GM20431 (cell line): Measurements from ENCODE around the gene KRT74.

Experiments used
- in situ Hi-C: fragments of 300-500 bp; cut with MseI, MboI; formaldehyde crosslinking; loops from one replicate; pipeline ENCODE4 v1.15.0; 2020; ENCODE audit warnings: low sequenced_read_pairs; ENCODE audit not compliant: unreplicated experiment

KRT74 gene

GRCh38 chr12:52543985-52544883 is 29.4 kb downstream of the KRT74 start:
- in situ Hi-C loops = no loop called here

GRCh38 chr12:52542785-52543318 is 30.8 kb downstream of the KRT74 start:
- in situ Hi-C loops = no loop called here

- in situ Hi-C loops = no loop called here
These were observed 31.5 kb downstream of the KRT74 start for GRCh38 chr12:52542157-52542556.

GRCh38 chr12:52541709-52542108 is 31.9 kb downstream of the KRT74 start:
- in situ Hi-C loops = no loop called here

- in situ Hi-C loops = no loop called here
These were observed 33.1 kb downstream of the KRT74 start for GRCh38 chr12:52540531-52540930.

- in situ Hi-C loops = no loop called here
These were observed 33.8 kb downstream of the KRT74 start for GRCh38 chr12:52539821-52540173.

GRCh38 chr12:52539083-52539820 is 34.4 kb downstream of the KRT74 start:
- in situ Hi-C loops = no loop called here

- in situ Hi-C loops = no loop called here
These were observed 36.5 kb downstream of the KRT74 start for GRCh38 chr12:52537101-52537500.

- in situ Hi-C loops = no loop called here
These were observed 38.1 kb downstream of the KRT74 start for GRCh38 chr12:52535574-52535973.

GRCh38 chr12:52534482-52534881 is 39.2 kb downstream of the KRT74 start:
- in situ Hi-C loops = no loop called here

GRCh38 chr12:52533686-52534470 is 39.8 kb downstream of the KRT74 start:
- in situ Hi-C loops = no loop called here

GRCh38 chr12:52532636-52533035 is 41.0 kb downstream of the KRT74 start:
- in situ Hi-C loops = no loop called here

GRCh38 chr12:52531566-52532300 is 41.9 kb downstream of the KRT74 start:
- in situ Hi-C loops = no loop called here

GRCh38 chr12:52530905-52531304 is 42.7 kb downstream of the KRT74 start:
- in situ Hi-C loops = no loop called here

- in situ Hi-C loops = no loop called here
These were observed 43.3 kb downstream of the KRT74 start for GRCh38 chr12:52530366-52530765.

GRCh38 chr12:52529846-52530245 is 43.8 kb downstream of the KRT74 start:
- in situ Hi-C loops = no loop called here

GRCh38 chr12:52529417-52529816 is 44.2 kb downstream of the KRT74 start:
- in situ Hi-C loops = no loop called here

GRCh38 chr12:52528641-52529143 is 45.0 kb downstream of the KRT74 start:
- in situ Hi-C loops = no loop called here

GRCh38 chr12:52527121-52527800 is 46.4 kb downstream of the KRT74 start:
- in situ Hi-C loops = no loop called here
